Globus pallidus (tissue), 1 donor: Measurements from ENCODE around the gene FZD4.
"Not testable (repeated sequence)": the region's sequence is repeated elsewhere in the genome, so short reads cannot be mapped to it uniquely, and the experiment has no call there.

ENCODE experiments used
- DNase-seq: peaks from one replicate; pipeline ENCODE4 v3.0.0-alpha.2; 2015; ENCODE audit warnings: low spot score

The FZD4 gene

GRCh38 chr11:86937193-86937806, 17.9 kb downstream of the FZD4 start:
- DNase-seq = not testable (repeated sequence)

- no peak for DNase-seq
Observed at GRCh38 chr11:86934926-86935579, 20.1 kb downstream of the FZD4 start.

GRCh38 chr11:86934582-86934900, 20.7 kb downstream of the FZD4 start:
- no peak for DNase-seq

- DNase-seq = no peak
Observed at GRCh38 chr11:86933891-86934581, 21.2 kb downstream of the FZD4 start.

- no peak for DNase-seq
Observed at GRCh38 chr11:86932924-86933875, 22.0 kb downstream of the FZD4 start.

- DNase-seq = no peak
Observed at GRCh38 chr11:86932259-86932585, 23.0 kb downstream of the FZD4 start.

GRCh38 chr11:86931548-86932258, 23.5 kb downstream of the FZD4 start:
- no peak for DNase-seq

- no peak for DNase-seq
Observed at GRCh38 chr11:86930957-86931547, 24.1 kb downstream of the FZD4 start.

- DNase-seq = no peak
Observed at GRCh38 chr11:86926975-86927374, 28.2 kb downstream of the FZD4 start.

- DNase-seq = no peak
Observed at GRCh38 chr11:86923999-86924766, 31.0 kb downstream of the FZD4 start.

GRCh38 chr11:86922225-86922624, 33.0 kb downstream of the FZD4 start:
- DNase-seq = no peak

- peak; percentile 35 for DNase-seq
Observed at GRCh38 chr11:86919557-86920210, 35.5 kb downstream of the FZD4 start.

GRCh38 chr11:86918973-86919372, 36.2 kb downstream of the FZD4 start:
- DNase-seq = no peak

GRCh38 chr11:86918496-86918895, 36.7 kb downstream of the FZD4 start:
- DNase-seq = no peak

GRCh38 chr11:86917589-86917988, 37.6 kb downstream of the FZD4 start:
- DNase-seq = no peak

GRCh38 chr11:86916330-86916729, 38.9 kb downstream of the FZD4 start:
- no peak for DNase-seq

- DNase-seq = not testable (repeated sequence)
Observed at GRCh38 chr11:86915850-86916249, 39.3 kb downstream of the FZD4 start.

GRCh38 chr11:86914865-86915519, 40.2 kb downstream of the FZD4 start:
- no peak for DNase-seq

GRCh38 chr11:86912238-86912637, 43.0 kb downstream of the FZD4 start:
- DNase-seq = no peak

- no peak for DNase-seq
Observed at GRCh38 chr11:86910592-86910991, 44.6 kb downstream of the FZD4 start.
